ENCODE measurements around the gene SRPRB. TPM values are rescaled to one million over a fixed set of nuclear protein-coding genes. Genes with fewer than 3 reads are reported as not detected.

Gene SRPRB
- total and polyA plus RNA-seq, 5 donors = 16.2 to 47.6 (median 31.1) TPM

GRCh38 chr3:133863911-133864310 is 58.3 kb downstream of the SRPRB start:
- Histone ChIP-seq H3K27me3 (ENCODE audit: control insufficient read depth, insufficient read depth) (no peaks in the 10 kb centered on the region), H3K9me3 (ENCODE audit: control insufficient read depth, low read length) (no peaks in the 10 kb centered on the region), H3K27ac (ENCODE audit: low read length) (no peak overlapping the region), H3K4me1 (ENCODE audit: control insufficient read depth, insufficient read depth, low read length) (peaks cover 7% of the 10 kb centered on the region), H3K4me3 (ENCODE audit: low read length) (no peak overlapping the region)
- ATAC-seq = no peak
- no peak for DNase-seq
- 82% methylated on average over 11 of the region's 11 CpGs for WGBS
- intact Hi-C loops (cut with DNase I) = no loop called here

- no peak for ATAC-seq
- DNase-seq = no peak
- peaks cover 9% of the 10 kb centered on the region for H3K4me1 ChIP-seq (ENCODE audit: control insufficient read depth, insufficient read depth, low read length)
- no peak overlapping the region for H3K4me3 ChIP-seq (ENCODE audit: low read length)
- H3K9me3 ChIP-seq (ENCODE audit: control insufficient read depth, low read length) = no peaks in the 10 kb centered on the region
- WGBS = 86% methylated on average over 7 of the region's 7 CpGs
- H3K27me3 ChIP-seq (ENCODE audit: control insufficient read depth, insufficient read depth) = no peaks in the 10 kb centered on the region
- H3K27ac ChIP-seq (ENCODE audit: low read length) = no peak overlapping the region
- intact Hi-C loops (cut with DNase I) = no loop called here
These were observed 59.0 kb downstream of the SRPRB start for GRCh38 chr3:133864616-133865015.

GRCh38 chr3:133865136-133865855 is 59.7 kb downstream of the SRPRB start:
- peaks cover 10% of the 10 kb centered on the region for H3K4me1 ChIP-seq (ENCODE audit: control insufficient read depth, insufficient read depth, low read length)
- 75% methylated on average over 5 of the region's 5 CpGs for WGBS
- H3K27ac ChIP-seq (ENCODE audit: low read length) = no peak overlapping the region
- no peak overlapping the region for H3K4me3 ChIP-seq (ENCODE audit: low read length)
- H3K9me3 ChIP-seq (ENCODE audit: control insufficient read depth, low read length) = no peaks in the 10 kb centered on the region
- DNase-seq = peak in 1 of 3 donors; percentile 42
- intact Hi-C loops (cut with DNase I) = no loop called here
- no peak for ATAC-seq
- no peaks in the 10 kb centered on the region for H3K27me3 ChIP-seq (ENCODE audit: control insufficient read depth, insufficient read depth)

- H3K27ac ChIP-seq (ENCODE audit: low read length) = no peak overlapping the region
- peaks cover 10% of the 10 kb centered on the region for H3K4me1 ChIP-seq (ENCODE audit: control insufficient read depth, insufficient read depth, low read length)
- no peaks in the 10 kb centered on the region for H3K9me3 ChIP-seq (ENCODE audit: control insufficient read depth, low read length)
- H3K27me3 ChIP-seq (ENCODE audit: control insufficient read depth, insufficient read depth) = no peaks in the 10 kb centered on the region
- 96% methylated on average over 3 of the region's 3 CpGs for WGBS
- ATAC-seq = no peak
- DNase-seq = no peak
- no peak overlapping the region for H3K4me3 ChIP-seq (ENCODE audit: low read length)
- intact Hi-C loops (cut with DNase I) = no loop called here
These were observed 60.5 kb downstream of the SRPRB start for GRCh38 chr3:133866141-133866540.

- 49% methylated on average over 8 of the region's 8 CpGs for WGBS
- H3K9me3 ChIP-seq (ENCODE audit: control insufficient read depth, low read length) = no peaks in the 10 kb centered on the region
- no peaks in the 10 kb centered on the region for H3K27me3 ChIP-seq (ENCODE audit: control insufficient read depth, insufficient read depth)
- ATAC-seq = no peak
- no peak overlapping the region for H3K4me3 ChIP-seq (ENCODE audit: low read length)
- H3K4me1 ChIP-seq (ENCODE audit: control insufficient read depth, insufficient read depth, low read length) = peaks cover 7% of the 10 kb centered on the region
- intact Hi-C loops (cut with DNase I) = no loop called here
- no peak overlapping the region for H3K27ac ChIP-seq (ENCODE audit: low read length)
- no peak for DNase-seq
These were observed 62.6 kb downstream of the SRPRB start for GRCh38 chr3:133868186-133868585.

- intact Hi-C loops (cut with DNase I) = no loop called here
- no peak overlapping the region for H3K4me3 ChIP-seq (ENCODE audit: low read length)
- 44% methylated on average over 7 of the region's 7 CpGs for whole genome bisulfite sequencing
- H3K27ac ChIP-seq (ENCODE audit: low read length) = no peak overlapping the region
- no peaks in the 10 kb centered on the region for H3K9me3 ChIP-seq (ENCODE audit: control insufficient read depth, low read length)
- no peak for ATAC-seq
- peaks cover 7% of the 10 kb centered on the region for H3K4me1 ChIP-seq (ENCODE audit: control insufficient read depth, insufficient read depth, low read length)
- no peaks in the 10 kb centered on the region for H3K27me3 ChIP-seq (ENCODE audit: control insufficient read depth, insufficient read depth)
- no peak for DNase-seq
These were observed 63.3 kb downstream of the SRPRB start for GRCh38 chr3:133868758-133869475.

GRCh38 chr3:133869586-133869985 is 64.0 kb downstream of the SRPRB start:
- H3K27ac ChIP-seq (ENCODE audit: low read length) = no peak overlapping the region
- DNase-seq (no peak), ATAC-seq (no peak)
- no peaks in the 10 kb centered on the region for H3K9me3 ChIP-seq (ENCODE audit: control insufficient read depth, low read length)
- no peak overlapping the region for H3K4me3 ChIP-seq (ENCODE audit: low read length)
- intact Hi-C loops (cut with DNase I) = no loop called here
- no peaks in the 10 kb centered on the region for H3K27me3 ChIP-seq (ENCODE audit: control insufficient read depth, insufficient read depth)
- peaks cover 7% of the 10 kb centered on the region for H3K4me1 ChIP-seq (ENCODE audit: control insufficient read depth, insufficient read depth, low read length)
- 94% methylated on average over 6 of the region's 6 CpGs for WGBS

- Histone ChIP-seq H3K4me1 (ENCODE audit: control insufficient read depth, insufficient read depth, low read length) (peaks cover 3% of the 10 kb centered on the region), H3K27ac (ENCODE audit: low read length) (no peak overlapping the region), H3K4me3 (ENCODE audit: low read length) (no peak overlapping the region), H3K9me3 (ENCODE audit: control insufficient read depth, low read length) (no peaks in the 10 kb centered on the region), H3K27me3 (ENCODE audit: control insufficient read depth, insufficient read depth) (no peaks in the 10 kb centered on the region)
- intact Hi-C loops (cut with DNase I) = no loop called here
- DNase-seq = no peak
- ATAC-seq = no peak
These were observed 65.2 kb downstream of the SRPRB start for GRCh38 chr3:133870822-133871221.

Other genes with a start within 250 kb of the SRPRB start
- gene CDV3, start 232.1 kb upstream of the SRPRB start, total RNA-seq = 100 to 1,000 TPM; 107 to 145 (median 125) TPM
- 40.2 TPM for gene CDV3, start 232.1 kb upstream of the SRPRB start, polyA plus RNA-seq
- 10 to 100 TPM; 10.5 to 12.7 (median 12.4) TPM for gene TOPBP1, start 143.9 kb upstream of the SRPRB start, total RNA-seq
- gene TOPBP1, start 143.9 kb upstream of the SRPRB start, polyA plus RNA-seq = 5.4 TPM
- gene TF, start 59.4 kb upstream of the SRPRB start, total RNA-seq = 10 to 100 TPM in 1 of 4 donors, 1 to 10 TPM in 3; 2.1 to 10.7 (median 3.0) TPM
- 18.3 TPM for gene TF, start 59.4 kb upstream of the SRPRB start, polyA plus RNA-seq
- gene RAB6B, start 90.1 kb downstream of the SRPRB start, total RNA-seq = 10 to 100 TPM; 27.2 to 48.1 (median 36.1) TPM
- 23.6 TPM for gene RAB6B, start 90.1 kb downstream of the SRPRB start, polyA plus RNA-seq
- gene SLCO2A1, start 224.1 kb downstream of the SRPRB start, total RNA-seq = 100 to 1,000 TPM in 1 of 4 donors, 10 to 100 TPM in 3; 34.5 to 100 (median 43.7) TPM
- 17.1 TPM for gene SLCO2A1, start 224.1 kb downstream of the SRPRB start, polyA plus RNA-seq

Data from right cardiac atrium (tissue), 5 donors.